NOMO-1 (cell line): ENCODE results near the gene NR4A3.

ENCODE experiments used
- DNase-seq, 2 experiments: peaks; one replicate each; lab custom pipeline; 2025; ENCODE audit not compliant: unreplicated experiment in 2 of 2; lab: John Stamatoyannopoulos, UW

The NR4A3 gene

DNA sequence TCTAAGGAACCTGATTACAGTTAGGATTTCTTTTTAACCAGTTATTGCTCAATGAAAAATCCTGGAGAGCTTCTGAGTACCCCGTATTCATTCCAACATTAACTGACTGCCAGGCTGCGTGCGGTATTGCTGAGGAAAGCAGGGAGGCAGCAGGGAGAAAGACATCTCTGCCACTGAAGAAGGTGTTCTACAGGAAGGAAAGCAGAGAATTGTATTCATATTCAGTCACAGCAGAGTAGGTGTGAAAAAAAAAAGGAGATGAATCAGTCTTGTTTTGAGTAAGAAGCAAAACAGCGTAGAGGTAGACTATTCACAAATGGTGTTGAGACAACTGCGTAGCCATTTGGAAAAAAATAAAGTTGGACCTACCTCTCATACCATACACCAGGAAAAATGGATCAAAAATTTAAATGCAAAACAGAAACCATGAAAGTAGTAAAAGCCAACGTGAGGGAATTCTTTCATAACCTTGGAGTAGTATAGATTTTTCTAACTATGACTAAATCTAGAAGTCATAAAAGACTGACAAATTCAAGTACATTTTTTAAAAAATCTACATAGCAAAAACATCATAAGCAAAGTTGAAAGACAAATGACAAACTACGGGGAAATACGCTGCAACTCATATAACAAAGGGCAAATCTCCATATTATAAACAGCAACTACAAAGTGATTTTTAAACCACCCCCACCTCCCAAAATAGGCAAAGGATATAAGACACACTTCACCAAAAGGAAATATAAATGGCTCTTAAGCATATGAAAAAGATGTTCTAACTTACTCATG lies 9.9 kb upstream of the NR4A3 start:
- DNase-seq = no peak

DNA sequence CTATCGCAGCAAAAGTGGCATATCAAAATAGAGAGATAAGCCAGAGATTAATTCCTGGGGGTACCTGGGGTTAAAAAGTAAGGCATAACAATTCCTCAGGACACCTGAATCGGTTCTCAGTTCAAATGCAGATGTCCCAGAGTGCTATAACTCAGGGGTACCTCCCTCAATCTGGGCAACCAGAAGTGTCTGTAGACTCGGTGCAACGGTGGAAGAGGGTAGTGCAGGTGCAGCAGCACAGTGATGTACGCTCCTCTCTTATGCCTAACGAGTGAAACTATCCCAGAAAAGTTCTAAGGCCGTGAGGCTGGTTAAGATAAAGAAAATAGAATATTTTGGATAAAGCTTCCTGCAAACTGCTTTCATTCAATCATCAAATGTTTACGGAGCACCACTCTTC lies 7.9 kb upstream of the NR4A3 start:
- DNase-seq = no peak

DNA sequence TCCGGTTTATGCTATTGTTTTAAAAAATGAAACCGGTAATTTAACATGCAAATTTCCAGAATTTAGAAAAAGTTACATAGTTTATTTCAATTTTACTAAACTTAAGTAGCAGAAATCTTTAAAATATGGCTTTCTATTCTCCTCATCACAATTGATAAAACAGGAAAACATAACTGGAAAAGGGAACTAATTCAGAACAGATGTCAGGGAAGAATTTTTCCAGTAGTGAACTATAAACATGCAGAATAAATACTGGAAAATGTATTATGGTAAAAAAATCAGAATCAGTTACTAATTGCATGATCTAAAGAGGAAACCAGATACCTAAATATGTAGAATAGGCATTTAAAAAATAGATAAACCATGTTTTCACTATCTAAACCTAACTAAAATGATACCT lies 7.3 kb upstream of the NR4A3 start:
- DNase-seq = no peak

DNA sequence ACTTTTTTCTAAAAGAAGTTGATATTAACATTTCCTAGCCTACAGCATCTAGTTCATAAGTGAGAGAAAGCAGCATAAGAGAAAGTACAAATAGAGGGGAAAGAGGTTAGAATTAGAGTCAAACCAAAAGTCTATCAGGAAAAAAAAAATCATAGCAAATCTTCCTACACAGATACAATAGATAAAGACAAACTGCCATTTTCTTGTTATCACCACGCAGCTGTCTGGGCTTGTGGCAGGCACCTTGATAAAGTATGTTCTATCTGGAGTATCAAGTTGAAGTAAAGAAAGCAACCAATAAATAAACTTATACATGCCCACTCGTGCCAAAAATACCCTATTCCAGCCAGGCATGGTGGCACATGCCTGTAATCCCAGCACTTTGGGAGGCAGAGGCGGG lies 5.3 kb upstream of the NR4A3 start:
- no peak for DNase-seq

DNA sequence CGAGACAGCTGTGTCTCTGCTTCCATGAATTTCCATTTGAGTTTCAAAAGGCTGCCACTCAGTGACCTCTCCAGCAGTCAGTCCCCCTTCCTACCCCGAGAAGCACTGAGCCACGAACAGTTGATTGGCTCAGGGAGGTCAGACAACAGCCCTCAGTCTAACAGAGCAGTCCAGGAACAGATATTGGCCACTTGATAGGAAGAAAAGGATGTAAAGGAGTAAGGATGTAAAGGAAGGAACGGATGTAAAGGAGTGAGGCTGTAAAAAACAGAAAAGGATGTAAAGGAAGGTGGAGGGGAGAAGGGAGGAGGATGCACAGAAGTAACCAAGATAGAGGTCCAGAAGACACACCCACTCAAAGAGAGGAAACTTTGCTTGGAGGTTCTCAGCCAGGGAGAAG lies 3.2 kb upstream of the NR4A3 start:
- no peak for DNase-seq

DNA sequence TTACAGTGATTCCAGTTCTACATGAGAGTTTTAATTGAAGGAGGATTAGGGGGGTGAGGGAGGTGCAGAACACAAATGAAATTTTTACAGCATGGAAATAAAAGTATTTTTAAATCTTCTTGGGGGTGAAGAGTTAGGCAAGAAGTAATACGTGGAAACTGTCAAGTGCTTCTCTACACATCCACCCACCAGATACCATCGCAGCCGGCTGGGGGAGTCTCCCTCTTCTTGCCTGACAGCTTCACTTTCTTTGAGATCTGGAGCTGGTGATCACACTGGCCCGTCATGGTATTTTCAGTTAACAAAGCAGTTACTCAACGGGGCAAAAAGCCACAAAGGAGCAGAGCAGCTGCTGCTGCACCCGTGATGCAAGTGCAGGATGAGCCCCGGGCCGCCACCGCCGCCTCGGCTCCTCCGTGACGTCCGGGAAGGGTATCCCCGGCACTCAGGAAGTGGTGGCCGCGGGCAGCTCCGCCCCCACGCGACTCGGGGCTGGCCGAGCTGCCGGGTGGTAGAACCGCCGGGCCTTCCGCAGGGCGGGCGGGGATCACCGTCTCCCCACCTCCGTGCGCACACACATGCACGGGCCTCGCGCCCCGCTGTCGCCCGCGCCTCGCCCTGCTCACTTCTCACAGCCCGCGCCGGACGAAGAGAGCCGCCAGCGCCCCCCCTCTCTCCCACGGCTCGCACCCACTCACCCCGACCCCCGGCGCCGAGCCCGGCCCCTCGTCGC lies 2.4 kb upstream of the NR4A3 start:
- peak; percentile 90 to 94 for DNase-seq

DNA sequence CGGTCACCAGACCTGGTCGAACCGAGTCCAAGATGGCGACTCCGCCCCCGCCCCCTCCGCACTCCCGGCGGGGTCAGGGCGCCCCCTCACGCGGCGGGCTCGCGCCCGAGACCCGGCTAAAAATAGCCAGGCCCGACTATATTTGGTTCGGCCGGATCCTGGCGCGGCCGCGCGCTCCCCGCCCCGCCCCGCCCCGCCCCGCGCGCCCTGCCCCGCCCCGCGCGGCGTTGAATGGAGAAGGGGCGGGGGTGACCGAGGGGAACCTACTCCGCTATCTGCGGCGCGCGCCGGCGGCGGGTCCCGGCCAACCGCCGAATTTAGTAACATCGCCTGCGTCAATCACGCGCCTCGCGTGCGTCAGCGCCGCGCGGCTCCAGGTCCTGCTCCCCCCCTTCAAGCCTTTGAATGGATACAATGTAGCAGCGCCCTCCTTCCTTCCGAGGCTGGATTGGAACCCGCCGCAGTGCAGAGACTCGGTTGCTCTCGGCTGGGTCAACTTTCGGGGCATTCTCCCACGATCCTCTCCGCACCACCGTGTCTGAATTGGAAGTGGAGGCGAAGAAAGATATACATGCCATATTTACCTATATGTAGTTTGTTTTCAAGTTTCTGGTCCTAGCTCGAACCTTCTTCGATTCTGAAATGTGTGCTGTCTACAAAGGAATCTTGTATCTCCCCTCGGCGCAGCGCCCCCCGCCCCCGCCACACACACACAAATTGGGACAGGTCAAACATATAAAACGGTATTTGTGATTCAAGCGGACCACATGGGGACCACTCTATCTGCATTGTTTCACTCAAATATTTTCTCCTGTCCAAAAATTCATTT lies 1.6 kb upstream of the NR4A3 start:
- DNase-seq = peak; percentile 92 to 98

DNA sequence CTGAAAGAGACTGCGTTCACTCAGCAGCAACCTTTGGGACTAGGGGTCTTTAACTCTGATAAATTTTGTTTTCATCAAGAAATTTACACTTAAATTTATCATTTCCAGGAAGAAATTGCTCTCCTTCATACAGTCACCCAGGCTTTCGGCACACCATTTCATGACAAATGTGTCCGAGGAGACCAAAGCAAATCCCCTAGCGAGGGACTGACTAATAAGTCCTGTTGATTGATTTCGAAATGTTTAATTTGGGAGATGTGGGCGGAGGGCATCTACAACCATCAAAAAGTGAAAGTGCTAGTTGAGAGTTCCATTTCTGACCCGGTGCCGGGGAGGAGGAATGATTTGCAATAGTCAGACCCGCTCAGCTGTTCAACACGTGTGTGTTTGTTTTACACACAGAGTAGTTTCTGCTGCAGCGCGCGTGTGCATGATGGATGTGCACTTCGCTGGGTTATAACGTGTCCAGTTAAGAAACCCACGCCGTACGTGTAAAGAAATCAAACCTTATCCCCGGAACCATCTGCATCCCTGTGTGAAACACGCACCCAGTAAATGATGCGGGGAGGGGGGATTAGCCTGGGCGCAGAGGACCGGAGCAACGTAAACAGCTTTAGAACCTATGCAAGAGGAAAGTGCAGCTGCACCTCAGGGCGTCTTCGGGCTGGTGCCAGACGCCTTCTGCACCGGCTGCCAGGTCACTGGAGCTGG lies 845 bp upstream of the NR4A3 start:
- no peak for DNase-seq

DNA sequence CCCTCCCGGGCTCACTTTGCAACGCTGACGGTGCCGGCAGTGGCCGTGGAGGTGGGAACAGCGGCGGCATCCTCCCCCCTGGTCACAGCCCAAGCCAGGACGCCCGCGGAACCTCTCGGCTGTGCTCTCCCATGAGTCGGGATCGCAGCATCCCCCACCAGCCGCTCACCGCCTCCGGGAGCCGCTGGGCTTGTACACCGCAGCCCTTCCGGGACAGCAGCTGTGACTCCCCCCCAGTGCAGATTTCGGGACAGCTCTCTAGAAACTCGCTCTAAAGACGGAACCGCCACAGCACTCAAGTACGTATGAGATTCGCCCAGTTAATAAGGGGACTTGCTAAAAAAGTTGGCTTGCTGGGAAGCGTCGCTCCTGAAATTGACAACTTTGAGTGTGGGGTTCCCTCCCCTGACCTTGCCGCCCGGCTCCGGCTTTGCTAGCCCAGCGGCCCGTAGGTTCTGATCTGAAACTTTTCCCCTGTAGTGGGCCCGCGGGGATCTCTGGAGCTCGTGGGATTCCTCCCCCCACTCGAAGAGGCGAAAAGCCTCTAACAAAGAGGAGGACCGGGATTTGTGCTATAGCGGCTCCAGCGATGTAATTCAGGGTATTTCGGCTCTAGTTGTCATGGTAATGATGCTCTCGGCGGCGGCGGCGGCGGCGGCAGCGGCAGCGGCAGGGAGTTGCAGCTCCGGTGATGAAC lies 572 bp downstream of the NR4A3 start:
- peak; percentile 10 to 11 for DNase-seq

DNA sequence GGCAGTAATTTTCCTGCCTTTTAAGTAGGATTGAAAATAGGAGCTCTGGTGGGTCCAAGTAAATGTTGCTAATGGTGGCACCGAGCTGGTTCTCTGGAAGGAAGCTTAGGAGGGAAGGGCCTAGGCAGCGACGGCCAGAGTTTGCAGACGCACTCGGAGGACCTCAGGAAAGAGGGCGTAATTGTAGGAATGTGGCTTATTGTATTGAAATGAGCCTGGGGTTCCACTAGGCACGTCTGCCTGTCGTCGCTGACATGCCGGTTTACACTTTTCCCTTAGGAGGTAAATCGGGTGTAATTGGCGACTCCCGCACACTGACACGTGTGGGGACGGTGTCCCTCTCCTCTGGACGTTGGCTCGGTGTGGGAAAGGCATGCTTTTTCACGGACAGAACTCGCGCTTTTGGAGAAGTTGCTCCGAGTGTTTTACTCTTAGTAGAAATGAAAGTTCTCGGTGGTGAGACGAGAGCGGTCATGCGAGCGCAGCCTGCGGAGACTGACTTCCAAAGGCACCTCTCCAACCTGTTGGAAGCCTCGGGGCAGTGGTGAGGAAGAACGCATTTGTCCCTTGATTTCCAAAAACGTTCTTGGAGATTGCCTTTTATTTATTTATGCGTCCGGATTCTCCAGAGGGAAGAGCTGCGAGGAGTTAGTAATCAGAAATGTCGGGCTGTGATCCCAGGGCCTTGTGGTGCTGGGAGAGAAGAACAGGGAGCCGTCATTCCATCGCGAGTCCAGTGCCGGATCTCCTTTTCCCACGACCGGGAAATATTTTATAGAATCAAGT lies 1.3 kb downstream of the NR4A3 start:
- no peak for DNase-seq

DNA sequence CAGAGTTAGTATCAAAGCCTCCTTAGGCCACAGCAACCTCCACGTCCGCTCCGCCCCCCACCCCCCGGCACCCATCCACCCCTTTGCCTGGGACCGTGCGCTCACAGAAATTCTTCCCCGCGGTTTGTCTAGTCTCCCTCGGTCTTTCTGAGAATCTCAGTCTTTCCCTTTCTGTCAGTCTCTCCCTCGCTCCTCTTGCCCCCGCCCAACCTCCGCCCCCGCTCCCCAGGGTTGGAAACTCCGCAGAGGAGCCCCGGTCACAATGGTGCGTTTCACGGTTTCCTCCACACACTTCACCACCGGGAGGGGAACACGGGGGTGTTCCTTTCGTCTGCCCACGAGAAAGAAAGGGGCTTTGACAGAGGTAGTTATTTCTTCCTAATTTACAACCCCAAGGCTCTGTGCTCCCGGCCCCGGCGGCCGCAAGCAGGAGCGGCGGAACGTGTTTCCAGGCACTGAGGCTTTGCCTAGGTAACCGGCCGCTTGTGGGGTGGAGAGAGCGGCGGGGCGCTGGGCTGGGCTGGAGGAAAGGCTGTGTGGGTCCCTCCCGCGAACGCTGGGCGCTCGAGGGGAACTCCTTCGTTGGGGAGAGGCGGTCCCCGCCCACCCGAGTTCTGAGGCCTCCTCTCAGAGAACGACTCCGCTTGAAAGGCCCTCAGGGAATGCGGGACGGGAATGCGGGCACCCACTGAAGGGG lies 2.1 kb downstream of the NR4A3 start:
- DNase-seq = peak in 1 of 2 experiments; percentile 9

DNA sequence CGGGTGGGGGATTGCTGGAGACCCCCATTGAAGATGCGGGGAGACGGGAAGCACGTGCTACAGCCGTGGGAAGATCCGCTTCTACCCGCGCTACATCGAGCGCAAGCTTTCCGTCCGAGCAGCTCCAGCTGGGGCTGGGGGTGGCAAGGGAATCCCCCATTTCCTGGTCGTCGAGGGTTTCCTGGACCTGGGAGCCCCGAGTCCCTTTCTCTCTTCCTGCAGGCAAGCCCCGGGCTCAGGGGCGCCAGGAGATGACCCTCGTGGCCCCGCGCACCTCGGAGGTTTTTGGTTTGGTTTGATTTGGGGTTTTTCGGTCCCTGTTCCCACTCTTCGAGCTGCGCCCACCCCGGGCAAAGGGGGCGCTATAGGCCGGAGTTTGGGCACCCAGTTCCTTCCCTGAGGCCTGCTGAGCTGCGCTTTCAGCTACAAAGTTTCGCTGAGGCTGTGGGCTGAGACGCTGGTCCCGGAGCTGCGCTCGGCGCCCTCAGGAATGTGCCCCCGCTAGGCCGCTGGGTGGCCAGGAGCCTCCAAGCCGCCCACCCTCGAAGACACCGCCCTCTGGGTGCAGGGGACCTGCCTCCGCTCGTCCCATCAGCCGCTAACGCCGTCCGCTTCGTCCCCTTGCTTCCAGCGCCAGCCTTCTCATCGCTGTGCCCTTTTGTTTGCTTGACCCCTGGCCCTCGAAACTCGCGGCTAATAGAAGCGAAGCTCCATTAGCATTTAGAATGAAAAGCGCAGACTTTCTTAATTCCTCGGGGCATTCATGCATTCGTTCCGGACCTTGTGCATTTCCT lies 2.9 kb downstream of the NR4A3 start:
- peak; percentile 6 to 29 for DNase-seq

DNA sequence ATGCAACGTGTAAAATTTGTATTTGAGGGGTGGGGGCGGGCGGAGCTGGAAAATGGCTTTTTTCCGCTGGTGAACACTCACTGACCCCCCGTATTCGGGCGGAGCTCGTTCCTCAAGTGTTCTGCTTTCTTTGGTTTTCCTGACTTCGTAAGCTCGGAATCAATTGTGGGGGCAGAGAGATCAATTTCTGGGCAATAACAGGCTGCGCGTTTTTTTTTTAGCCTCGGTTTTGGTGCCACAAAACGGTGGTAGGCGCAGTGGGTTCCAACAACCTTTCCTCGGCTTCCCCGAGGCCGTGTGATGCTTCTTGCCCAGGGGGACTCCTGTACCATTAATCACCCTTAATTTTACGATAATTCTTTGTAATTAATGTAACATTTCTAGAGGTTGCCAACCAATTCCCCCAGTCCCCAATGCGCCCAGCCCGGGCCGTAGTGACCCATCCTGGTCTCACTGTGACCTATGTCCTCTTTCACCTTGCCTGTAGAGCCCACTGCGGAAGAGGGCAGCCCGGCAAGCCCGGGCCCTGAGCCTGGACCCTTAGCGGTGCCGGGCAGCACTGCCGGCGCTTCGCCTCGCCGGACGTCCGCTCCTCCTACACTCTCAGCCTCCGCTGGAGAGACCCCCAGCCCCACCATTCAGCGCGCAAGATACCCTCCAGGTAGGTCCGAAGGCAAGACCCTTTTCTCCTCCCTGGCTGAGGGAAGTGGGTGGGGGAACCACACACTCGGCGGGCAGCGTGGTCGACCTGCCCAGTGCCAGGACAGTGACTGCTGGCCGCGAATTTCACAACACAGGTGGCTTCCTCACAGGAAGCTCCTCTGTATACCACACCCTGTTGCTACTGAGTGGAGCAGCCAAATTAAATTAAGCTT lies 3.7 kb downstream of the NR4A3 start:
- DNase-seq = no peak

DNA sequence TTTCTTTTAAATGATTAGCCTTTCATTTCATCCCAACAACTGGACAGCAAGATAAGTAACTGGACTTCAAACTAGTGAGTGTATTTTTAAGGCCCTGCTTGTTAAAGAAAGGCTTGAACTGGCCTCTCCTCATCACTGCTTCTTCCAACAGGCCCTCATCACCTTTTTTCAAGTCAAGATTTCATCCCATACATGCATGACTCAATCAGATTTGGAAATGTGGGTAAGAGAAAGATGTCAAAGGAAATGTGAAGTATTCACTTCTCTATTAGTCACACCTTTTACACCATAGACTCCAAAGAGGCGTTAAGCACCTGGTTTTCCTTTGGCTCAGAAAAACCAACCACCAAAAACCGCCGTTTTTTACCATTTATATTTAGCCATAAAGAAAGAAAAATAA lies 4.9 kb downstream of the NR4A3 start:
- DNase-seq = no peak

DNA sequence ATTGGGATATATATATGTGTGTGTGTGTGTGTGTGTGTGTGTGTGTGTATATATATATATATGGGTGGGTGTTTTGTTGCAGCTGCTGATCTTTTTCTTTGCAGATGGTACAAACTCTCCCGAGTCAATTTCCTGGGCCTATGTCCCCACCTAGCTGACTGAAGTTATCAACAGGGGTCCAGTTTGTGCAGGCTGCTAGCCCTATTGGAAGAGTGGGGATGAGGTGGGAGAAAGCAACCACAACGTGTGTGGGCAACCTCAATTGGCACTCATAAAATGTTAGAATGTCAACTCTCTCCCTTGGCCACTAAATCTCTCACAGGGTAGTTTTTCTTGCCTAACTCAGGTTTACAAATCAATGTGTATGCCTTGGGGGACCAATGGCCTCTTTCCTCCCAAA lies 5.6 kb downstream of the NR4A3 start:
- DNase-seq = no peak

DNA sequence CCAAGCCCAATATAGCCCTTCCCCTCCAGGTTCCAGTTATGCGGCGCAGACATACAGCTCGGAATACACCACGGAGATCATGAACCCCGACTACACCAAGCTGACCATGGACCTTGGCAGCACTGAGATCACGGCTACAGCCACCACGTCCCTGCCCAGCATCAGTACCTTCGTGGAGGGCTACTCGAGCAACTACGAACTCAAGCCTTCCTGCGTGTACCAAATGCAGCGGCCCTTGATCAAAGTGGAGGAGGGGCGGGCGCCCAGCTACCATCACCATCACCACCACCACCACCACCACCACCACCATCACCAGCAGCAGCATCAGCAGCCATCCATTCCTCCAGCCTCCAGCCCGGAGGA lies 6.3 kb downstream of the NR4A3 start:
- DNase-seq = no peak
